ENCODE data around the gene CPNE5. TPM values are rescaled to one million over a fixed set of nuclear protein-coding genes. Genes with fewer than 3 reads are reported as not detected.

The CPNE5 gene
- total RNA-seq, 1 donor from 2014 or later, result 0.24 TPM

DNA sequence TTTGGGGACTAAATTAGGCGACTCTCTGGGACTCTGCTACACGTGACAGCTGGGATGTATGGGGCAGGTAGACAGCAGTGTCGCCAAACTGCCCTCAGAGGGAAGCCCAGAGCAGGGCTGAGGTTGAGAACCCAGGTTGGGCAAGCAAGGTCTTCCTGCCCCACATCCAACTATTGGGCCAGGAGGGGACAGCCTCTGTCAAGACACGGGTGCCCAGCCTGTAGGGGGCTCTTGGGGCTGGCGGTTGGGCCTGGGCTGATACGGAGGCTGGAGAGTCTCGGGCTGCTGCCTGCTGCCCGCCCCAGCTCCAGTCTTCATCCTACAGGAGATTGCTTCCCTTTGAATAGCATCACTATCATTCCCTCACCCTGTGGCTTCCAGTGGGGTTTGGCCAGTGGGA lies 33.3 kb downstream of the CPNE5 start:
- no peak for DNase-seq (ENCODE audit: low spot score, unreplicated experiment)

DNA sequence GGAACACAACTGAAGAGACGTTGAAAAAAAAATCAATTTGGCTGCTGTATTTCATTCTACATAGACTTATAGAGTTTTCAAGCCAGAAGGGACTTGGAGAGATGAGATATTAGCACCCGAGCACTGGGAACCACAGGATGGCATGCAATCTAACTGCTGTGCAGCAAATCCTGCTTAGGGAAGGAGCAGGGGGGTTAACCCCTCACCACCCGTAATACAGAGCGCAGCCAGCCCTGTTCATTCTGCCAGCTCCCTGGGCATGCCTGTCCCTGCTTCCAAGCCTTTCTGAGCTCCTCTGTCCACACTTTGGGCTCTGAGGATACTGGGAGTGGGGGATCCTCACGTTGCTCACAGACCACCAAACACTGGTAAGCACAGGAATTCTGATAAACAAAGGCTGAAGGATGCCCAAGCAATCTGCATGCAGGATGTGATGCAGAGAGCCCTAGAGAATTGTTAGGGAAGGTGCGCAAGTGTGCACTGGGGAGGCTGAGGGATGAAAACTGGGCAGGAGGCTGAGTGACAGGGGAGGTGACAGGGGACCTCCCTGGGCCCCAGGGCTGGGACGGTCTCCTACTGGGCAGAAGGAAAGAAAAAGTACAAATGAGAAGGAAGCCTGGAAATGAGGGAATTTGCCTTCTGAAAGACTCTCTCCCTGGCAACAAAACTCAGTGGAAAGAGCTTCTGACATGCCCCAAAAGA lies 34.0 kb downstream of the CPNE5 start:
- peaks cover 3% of the 10 kb centered on the region for H3K4me1 Mint-ChIP-seq (ENCODE audit: low read depth)

More for the DNA sequence above, 33.3 kb downstream of the CPNE5 start:
- no peaks in the 10 kb centered on the region for H3K36me3 Mint-ChIP-seq (ENCODE audit: insufficient read depth)
- peaks cover 3% of the 10 kb centered on the region for H3K4me1 Mint-ChIP-seq (ENCODE audit: low read depth)
- H3K27me3 Mint-ChIP-seq, result peaks cover 33% of the 10 kb centered on the region
- H3K4me3 Mint-ChIP-seq (ENCODE audit: low read depth), result no peak overlapping the region
- H3K27ac Mint-ChIP-seq, result no peak overlapping the region
- no peaks in the 10 kb centered on the region for H3K9me3 Mint-ChIP-seq (ENCODE audit: low read depth)
- TF ChIP-seq, protein P1, sequence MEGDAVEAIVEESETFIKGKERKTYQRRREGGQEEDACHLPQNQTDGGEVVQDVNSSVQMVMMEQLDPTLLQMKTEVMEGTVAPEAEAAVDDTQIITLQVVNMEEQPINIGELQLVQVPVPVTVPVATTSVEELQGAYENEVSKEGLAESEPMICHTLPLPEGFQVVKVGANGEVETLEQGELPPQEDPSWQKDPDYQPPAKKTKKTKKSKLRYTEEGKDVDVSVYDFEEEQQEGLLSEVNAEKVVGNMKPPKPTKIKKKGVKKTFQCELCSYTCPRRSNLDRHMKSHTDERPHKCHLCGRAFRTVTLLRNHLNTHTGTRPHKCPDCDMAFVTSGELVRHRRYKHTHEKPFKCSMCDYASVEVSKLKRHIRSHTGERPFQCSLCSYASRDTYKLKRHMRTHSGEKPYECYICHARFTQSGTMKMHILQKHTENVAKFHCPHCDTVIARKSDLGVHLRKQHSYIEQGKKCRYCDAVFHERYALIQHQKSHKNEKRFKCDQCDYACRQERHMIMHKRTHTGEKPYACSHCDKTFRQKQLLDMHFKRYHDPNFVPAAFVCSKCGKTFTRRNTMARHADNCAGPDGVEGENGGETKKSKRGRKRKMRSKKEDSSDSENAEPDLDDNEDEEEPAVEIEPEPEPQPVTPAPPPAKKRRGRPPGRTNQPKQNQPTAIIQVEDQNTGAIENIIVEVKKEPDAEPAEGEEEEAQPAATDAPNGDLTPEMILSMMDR (IDR thresholded peaks at IDR 0.05; ENCODE audit: unreplicated experiment), result no peak

DNA sequence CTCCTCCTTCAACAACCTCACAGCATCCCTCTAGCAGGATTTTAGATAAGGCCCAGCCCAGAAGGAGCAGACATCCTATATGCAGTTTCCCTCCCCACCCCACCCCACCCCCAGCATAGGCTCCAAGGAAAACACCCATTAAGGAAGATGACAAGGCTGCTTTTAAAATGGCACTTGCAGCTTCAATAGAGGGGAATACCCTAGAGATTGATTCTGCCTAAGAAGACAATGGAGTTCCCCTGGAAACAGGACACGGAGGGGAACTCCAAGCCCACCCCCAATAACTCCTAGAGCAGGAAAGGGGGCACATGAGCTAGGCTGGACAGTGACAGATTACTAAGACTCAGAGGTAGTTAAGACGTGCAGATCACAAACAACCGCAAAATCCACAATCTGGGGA lies 34.7 kb downstream of the CPNE5 start:
- Mint-ChIP-seq H3K4me1 (ENCODE audit: low read depth) (peaks cover 3% of the 10 kb centered on the region), H3K27ac (no peak overlapping the region), H3K9me3 (ENCODE audit: low read depth) (no peaks in the 10 kb centered on the region), H3K36me3 (ENCODE audit: insufficient read depth) (no peaks in the 10 kb centered on the region), H3K27me3 (peaks cover 34% of the 10 kb centered on the region), H3K4me3 (ENCODE audit: low read depth) (no peak overlapping the region)
- TF ChIP-seq, protein P1 (IDR thresholded peaks at IDR 0.05; ENCODE audit: unreplicated experiment), result no peak
- no peak for DNase-seq (ENCODE audit: low spot score, unreplicated experiment)

More for the DNA sequence above, 34.0 kb downstream of the CPNE5 start:
- H3K9me3 Mint-ChIP-seq (ENCODE audit: low read depth), result no peaks in the 10 kb centered on the region
- peaks cover 36% of the 10 kb centered on the region for H3K27me3 Mint-ChIP-seq
- DNase-seq (ENCODE audit: low spot score, unreplicated experiment), result no peak
- no peaks in the 10 kb centered on the region for H3K36me3 Mint-ChIP-seq (ENCODE audit: insufficient read depth)
- no peak overlapping the region for H3K4me3 Mint-ChIP-seq (ENCODE audit: low read depth)
- no peak overlapping the region for H3K27ac Mint-ChIP-seq
- TF ChIP-seq, protein P1 (IDR thresholded peaks at IDR 0.05; ENCODE audit: unreplicated experiment), result no peak

DNA sequence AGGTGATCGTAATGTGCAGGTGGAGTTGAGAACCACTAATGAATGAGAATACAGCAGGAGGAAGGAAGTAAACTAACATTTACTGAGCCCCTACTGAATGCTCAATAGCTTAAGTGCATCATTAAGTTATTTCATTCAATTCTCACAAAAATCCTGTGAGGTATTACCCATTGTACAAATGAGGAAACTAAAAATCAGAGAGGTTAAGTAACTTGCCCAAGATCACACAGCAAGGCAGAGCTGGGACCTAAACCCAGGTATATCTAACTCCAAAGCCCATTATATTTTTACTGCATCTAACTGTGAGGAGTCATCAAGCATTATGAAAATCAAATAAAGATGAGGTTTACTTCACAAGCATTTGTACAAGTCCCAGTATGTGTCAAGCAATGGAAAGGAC lies 35.3 kb downstream of the CPNE5 start:
- no peak for DNase-seq (ENCODE audit: low spot score, unreplicated experiment)
- H3K4me3 Mint-ChIP-seq (ENCODE audit: low read depth), result no peak overlapping the region
- no peak overlapping the region for H3K27ac Mint-ChIP-seq
- no peaks in the 10 kb centered on the region for H3K36me3 Mint-ChIP-seq (ENCODE audit: insufficient read depth)
- TF ChIP-seq, protein P1 (IDR thresholded peaks at IDR 0.05; ENCODE audit: unreplicated experiment), result no peak
- H3K27me3 Mint-ChIP-seq, result peaks cover 31% of the 10 kb centered on the region
- H3K4me1 Mint-ChIP-seq (ENCODE audit: low read depth), result peaks cover 3% of the 10 kb centered on the region
- H3K9me3 Mint-ChIP-seq (ENCODE audit: low read depth), result no peaks in the 10 kb centered on the region

DNA sequence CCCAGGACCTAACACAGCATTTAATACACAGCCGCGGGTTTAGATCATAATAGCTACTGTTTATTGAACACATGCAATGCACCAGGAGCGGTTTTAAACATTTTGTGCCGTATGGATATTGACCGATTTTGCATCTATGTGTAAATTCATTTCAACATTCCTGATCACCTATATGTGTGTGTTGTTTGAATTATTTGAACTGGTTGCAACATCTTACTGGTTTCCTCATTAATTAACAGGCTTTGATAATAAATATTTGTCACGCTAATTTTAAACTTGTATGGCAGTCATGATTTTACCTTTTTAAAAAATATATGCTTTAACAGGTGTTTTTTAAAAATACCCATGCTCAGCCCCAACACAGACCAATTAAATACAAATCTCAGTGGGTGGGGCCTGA lies 35.8 kb downstream of the CPNE5 start:
- H3K27me3 Mint-ChIP-seq, result peaks cover 29% of the 10 kb centered on the region
- TF ChIP-seq, protein P1 (IDR thresholded peaks at IDR 0.05; ENCODE audit: unreplicated experiment), result no peak
- H3K4me3 Mint-ChIP-seq (ENCODE audit: low read depth), result no peak overlapping the region
- no peaks in the 10 kb centered on the region for H3K36me3 Mint-ChIP-seq (ENCODE audit: insufficient read depth)
- DNase-seq (ENCODE audit: low spot score, unreplicated experiment), result no peak
- no peaks in the 10 kb centered on the region for H3K9me3 Mint-ChIP-seq (ENCODE audit: low read depth)
- H3K27ac Mint-ChIP-seq, result no peak overlapping the region
- peaks cover 3% of the 10 kb centered on the region for H3K4me1 Mint-ChIP-seq (ENCODE audit: low read depth)
